Measurements from ENCODE around the gene PER1.

Gene PER1

DNA sequence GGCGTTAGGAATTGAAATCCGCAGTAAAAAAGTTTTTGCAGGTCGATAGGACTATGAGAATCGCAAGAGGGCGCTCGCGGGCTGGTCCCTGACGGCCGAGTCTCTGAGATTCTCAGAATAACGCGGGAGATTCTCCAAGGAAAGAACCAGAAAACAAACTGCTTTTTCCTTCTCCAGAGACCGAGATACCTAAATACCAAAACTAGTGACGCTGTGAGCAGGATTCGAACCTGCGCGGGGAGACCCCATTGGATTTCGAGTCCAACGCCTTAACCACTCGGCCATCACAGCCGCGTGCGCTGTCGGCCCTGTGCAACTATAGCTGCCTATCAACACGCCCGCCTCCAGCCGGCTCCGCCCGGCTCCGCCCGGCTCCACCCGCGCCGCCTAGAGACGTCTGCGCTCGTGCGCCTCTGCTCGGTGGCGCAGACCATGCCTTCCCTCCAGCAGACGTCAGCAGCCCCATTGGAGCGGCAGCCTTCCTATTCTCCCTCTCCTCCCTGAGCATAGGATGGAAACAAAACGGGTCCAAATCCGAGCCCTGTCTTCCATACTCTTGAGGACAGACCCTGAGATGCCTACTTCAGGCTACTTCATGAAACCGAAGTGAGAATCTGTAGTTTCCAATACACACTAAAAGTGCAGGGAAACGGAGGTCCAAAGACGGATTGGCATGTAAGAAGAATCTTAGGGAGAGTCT, 13.4 kb downstream of the PER1 start:
- peak; percentile 89 for DNase-seq (ENCODE audit: low read depth)

DNA sequence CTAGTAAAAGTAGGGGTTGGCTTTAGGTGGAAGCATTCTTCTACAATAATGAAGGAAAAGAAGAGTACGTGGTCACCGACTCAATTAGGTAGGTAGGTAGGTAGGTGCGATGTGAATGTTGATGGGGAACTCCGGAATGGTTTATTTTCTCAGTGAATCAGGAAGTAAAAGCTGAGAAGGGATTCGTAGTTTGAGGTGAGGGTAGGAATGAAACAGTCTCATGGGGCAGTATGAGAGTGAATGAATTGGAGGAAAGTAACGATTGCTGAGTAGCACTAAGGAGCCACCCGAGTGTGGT, 13.9 kb downstream of the PER1 start:
- DNase-seq (ENCODE audit: low read depth) = no peak

- DNase-seq (ENCODE audit: low read depth) = no peak
These were observed 14.4 kb downstream of the PER1 start for GRCh38 chr17:8137645-8138373.

DNA sequence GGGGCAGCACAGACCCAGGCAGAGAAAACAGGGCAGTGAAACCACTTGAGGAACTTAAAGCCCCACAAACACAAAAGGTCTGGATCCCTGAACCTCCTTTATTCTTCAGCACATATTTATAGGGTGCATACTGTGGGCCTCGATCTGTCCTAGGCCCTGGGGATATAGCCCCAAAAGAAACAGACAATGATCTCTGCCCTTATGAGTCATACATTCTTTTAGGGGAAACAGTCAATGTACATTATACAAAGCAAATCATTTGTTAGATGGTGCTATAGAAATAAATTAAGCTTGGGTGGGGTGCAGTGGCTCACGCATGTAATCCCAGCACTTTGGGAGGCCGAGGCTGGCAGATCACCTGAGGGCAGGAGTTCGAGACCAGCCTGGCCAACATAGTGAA, 18.3 kb downstream of the PER1 start:
- DNase-seq (ENCODE audit: low read depth) = no peak

GRCh38 chr17:8133399-8133798, 18.8 kb downstream of the PER1 start:
- no peak for DNase-seq (ENCODE audit: low read depth)

- no peak for DNase-seq (ENCODE audit: low read depth)
These were observed 20.3 kb downstream of the PER1 start for GRCh38 chr17:8131844-8132441.

DNA sequence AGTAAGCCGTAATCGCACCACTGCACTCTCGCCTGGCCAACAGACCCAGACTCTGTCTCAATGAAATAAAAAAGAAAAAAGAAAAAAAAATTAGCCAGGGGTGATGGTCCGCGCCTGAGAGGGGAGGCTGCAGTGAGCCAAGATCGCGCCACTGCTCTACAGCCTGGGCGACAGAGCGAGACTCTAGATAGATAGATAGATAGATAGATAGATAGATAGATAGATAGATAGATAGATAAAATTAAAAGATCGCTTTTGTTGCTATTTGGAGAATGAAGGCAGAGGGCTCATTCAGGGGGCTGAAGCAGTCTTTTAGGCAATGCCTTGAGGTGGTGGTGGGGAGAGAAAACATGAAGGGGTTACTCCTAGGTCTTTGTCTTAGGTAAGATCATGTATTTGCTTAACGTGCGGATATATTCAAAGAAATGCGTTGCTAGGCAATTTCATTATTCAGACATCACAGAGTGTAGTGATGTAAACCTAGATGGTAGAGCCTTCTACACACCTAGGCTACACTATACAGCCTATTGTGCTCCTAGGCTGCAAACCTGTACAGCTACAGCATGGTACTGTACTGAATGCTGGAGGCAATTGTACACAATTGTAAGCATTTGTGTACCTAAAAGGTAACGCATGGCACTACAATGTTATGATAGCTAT, 23.9 kb downstream of the PER1 start:
- no peak for DNase-seq (ENCODE audit: low read depth)

- no peak for DNase-seq (ENCODE audit: low read depth)
These were observed 25.6 kb downstream of the PER1 start for GRCh38 chr17:8126491-8127066.

DNA sequence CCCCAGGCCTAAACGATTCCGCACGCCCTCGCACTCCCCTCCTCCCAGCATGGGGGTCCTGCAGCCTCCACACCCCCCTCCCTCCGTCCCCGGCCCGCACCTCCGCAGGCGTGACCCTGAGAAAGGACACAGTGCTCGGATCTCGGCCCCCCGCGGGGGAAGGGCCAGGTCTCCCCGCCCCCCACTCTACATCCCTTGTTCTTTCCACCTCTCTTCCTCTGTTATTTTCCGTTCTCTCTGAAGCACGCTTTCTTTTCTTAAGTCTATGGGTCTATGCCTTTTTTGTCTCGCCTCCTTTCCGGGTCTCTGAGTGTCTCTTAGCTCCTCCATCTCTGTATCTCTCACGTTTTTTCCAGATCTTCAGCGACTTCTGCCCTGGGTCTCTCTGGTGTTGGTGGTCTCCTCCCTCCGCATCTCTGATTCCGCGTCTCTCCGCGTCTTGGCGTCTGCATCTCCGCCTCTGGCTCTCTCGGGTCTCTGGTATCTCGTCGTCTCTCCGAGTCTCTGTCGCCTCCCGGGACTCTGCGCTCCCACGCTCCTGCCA, 26.2 kb downstream of the PER1 start:
- no peak for DNase-seq (ENCODE audit: low read depth)

DNA sequence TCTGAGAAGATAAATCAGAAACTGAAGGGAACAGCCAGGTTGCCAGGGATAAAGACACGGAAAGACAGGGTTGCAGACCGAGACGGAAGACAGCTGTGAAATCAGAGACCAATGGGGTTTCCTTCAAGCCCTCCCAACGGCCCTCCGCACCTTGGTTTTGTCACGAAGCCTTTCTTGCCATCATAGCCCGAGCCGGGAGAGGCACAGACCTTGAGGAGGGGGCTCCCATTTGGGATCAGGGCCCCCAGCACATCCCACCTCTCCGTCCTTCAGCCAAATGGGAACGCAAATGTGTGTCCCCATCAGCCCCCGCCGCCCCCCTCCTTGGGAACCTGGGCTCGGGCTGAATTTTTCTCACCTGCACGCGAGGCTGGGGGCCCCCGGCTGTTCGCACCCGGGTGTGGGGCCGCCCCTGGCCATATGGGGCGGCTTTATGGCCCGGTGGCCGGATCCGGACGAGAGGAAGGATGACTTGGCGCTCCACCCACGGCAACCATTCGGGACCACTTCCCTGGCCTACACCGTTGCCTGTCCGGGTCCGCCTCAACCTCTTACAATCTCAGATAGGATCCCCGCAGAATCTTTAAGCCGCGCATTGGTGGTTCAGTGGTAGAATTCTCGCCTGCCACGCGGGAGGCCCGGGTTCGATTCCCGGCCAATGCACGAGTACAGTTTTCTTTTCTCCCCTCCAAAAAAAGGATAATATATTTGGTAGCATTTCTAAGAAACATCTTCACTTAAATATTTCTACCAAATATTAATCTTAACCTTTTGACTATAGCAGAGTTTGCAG, 26.9 kb downstream of the PER1 start:
- DNase-seq (ENCODE audit: low read depth) = peak; percentile 83

DNA sequence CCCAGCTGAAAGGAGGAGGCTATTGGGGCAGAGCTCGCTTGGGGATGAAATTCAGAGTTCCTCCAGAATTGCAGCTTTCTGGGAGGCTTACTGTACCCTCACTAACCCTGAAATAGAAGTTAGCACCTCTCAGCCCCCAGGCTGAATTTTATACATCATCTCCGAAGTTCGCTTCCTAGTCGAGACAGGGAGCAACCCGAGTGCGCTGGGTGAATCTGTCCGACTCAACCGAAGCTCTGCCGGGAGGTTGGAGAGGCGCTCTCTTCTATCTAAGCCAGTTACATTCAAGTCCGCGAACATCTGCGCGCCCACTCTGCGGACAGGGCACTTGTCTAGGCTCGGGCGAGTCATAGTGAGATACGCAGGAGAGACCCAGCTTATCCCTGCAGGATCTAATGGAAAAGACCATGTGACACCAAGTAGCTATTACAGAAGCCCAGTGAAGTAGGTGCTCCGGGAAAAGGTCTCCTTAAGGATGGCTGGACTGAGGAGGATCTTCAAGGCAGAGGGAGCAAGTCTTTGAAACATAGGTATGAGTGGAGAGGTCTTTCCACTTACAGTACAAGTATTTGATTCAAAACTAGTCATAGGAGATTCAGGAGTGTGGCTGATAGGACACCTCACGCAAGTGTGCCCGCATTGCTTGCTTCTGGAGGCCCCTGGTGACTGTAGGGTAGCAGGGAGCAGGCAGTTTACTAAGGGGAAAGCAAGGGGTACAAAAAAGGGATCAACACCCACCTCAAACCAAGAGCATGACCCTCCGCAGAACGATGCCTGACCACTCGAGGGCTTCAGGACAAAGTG, 27.7 kb downstream of the PER1 start:
- no peak for DNase-seq (ENCODE audit: low read depth)

DNA sequence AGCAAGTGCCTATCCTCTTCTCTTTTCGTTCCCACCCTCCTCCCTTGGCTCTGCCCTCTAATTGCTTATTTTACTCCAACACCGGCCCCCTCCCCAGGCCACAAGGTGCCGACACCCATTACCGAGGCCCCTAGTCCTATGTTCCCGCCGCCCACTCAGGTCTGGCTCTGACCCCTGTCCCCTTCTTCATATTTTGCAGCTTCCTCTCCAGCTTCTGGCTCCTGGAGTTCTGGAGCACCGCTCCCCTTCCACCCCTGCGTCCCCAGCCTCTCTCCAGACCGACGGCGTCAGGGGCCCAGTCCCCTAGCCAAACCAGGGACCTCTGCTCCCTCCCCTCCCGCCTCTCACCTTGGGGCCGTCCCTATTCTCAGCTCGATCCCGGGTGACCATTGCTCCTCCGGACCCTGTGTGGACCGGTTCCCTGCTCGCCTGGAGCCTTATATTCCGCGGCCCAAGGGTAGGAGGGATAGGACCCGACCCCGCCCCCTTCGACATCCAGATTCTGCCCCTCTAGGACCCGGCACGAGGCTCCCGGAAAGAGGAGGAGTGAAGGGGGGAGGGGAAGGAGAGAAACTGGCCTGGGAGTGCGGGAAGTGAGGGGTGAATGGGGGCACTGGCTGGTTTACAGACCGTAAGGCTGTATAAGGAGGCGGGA, 28.4 kb downstream of the PER1 start, which contains the start of gene HES7:
HES7 (minus strand) TSS at position 412 of the 655 bp plus-strand sequence; CDS start at position 390, 22 bp downstream.
- DNase-seq (ENCODE audit: low read depth) = no peak

DNA sequence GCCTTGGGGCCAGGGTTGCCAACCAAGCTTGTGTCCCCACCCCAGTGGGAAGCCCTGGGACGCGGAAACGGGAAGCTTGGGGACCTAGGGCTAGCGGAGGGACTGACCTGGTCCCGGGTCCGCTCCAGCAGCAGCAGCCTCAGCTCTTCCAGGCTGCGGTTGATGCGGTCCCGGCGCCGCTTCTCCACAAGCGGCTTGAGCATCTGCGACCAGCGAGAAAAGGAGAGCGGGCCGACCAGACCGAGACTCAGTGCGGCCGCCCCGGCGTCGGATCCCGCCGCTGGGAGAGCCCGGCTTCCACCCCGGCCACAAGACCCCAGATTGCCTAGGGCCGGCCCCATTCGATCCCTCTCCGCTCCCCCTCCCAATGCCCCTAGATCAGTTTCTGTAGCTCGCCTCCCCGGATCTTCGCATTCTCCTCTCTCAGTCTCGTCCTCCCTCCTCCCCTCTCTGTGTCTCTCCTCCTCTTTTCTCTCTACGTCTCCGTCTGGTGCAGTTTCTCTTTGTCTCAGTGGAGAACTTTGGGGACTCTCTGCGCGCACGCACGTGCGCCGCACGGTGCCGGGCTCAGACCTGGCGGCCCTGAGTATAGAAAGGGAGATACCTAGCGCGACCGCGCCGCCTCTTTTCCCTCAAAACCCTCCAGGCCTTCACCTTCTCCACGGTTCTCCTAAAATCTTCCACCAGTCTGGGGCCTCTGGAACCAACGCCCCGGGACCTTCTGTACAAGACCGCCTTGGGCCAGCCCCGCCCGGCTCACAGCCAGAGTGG, 29.1 kb downstream of the PER1 start:
- no peak for DNase-seq (ENCODE audit: low read depth)

- no peak for DNase-seq (ENCODE audit: low read depth)
These were observed 29.7 kb downstream of the PER1 start for GRCh38 chr17:8122422-8122923.

GRCh38 chr17:8121681-8122421, 30.4 kb downstream of the PER1 start:
- DNase-seq (ENCODE audit: low read depth) = no peak

- no peak for DNase-seq (ENCODE audit: low read depth)
These were observed 30.9 kb downstream of the PER1 start for GRCh38 chr17:8121407-8121680.

- DNase-seq (ENCODE audit: low read depth) = no peak
These were observed 31.4 kb downstream of the PER1 start for GRCh38 chr17:8120520-8121406.

Measured in stimulated activated CD8-positive, alpha-beta memory T cell treated with anti-CD3 and anti-CD28 coated beads, Interleukin-12 subunit alpha, Interleukin-12 subunit beta, amount 100 ng/mL, for 1 hour (primary cell).